ENCODE measurements around the gene FAM47B.

The FAM47B gene

DNA sequence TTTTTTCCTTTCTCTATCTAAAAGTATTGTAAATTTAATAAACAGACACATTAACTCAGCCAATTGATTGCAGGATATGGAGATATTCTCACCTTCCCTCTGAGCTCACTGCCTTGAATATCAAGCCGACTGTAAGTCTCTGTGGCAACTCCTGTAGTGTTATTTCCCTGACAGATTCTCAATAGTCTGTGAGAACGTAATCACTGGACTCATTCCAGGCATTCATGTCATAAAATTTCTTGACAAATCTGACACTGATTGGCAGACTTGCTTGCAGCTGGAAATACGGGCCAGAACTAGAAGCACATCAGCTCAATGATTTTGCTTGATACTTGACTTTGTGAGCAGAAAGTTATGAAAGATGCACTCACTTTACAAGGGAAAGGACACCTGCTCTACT lies 29.6 kb downstream of the FAM47B start:
- Histone ChIP-seq H3K36me3 (ENCODE audit: insufficient read depth, low read length) (no peaks in the 10 kb centered on the region), H3K9ac (ENCODE audit: low read depth, low read length) (no peak overlapping the region), H4K20me1 (ENCODE audit: insufficient read depth, low read length) (no peaks in the 10 kb centered on the region), H3K27me3 (ENCODE audit: insufficient read depth, low read length, poor library complexity) (no peaks in the 10 kb centered on the region), H3K4me1 (ENCODE audit: insufficient read depth, low read length) (no peaks in the 10 kb centered on the region), H3K4me2 (ENCODE audit: insufficient read depth, low read length) (no peak overlapping the region), H3K79me2 (ENCODE audit: insufficient read depth, low read length) (no peaks in the 10 kb centered on the region), H3K9me3 (ENCODE audit: insufficient read depth, low read length, severe bottlenecking) (no peaks in the 10 kb centered on the region), H3K27ac (ENCODE audit: low read length) (no peak overlapping the region), H3K4me3 (ENCODE audit: low read depth in 1 of 2, low read length in 2 of 2) (no peak overlapping the region), H2AFZ (ENCODE audit: low read depth, low read length) (no peak overlapping the region)
- no peak for DNase-seq
- TF ChIP-seq, protein P1, sequence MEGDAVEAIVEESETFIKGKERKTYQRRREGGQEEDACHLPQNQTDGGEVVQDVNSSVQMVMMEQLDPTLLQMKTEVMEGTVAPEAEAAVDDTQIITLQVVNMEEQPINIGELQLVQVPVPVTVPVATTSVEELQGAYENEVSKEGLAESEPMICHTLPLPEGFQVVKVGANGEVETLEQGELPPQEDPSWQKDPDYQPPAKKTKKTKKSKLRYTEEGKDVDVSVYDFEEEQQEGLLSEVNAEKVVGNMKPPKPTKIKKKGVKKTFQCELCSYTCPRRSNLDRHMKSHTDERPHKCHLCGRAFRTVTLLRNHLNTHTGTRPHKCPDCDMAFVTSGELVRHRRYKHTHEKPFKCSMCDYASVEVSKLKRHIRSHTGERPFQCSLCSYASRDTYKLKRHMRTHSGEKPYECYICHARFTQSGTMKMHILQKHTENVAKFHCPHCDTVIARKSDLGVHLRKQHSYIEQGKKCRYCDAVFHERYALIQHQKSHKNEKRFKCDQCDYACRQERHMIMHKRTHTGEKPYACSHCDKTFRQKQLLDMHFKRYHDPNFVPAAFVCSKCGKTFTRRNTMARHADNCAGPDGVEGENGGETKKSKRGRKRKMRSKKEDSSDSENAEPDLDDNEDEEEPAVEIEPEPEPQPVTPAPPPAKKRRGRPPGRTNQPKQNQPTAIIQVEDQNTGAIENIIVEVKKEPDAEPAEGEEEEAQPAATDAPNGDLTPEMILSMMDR (IDR thresholded peaks at IDR 0.05; ENCODE audit: borderline replicate concordance, extremely low read depth, low read length, poor library complexity, severe bottlenecking): no peak
- no peak for TF ChIP-seq EZH2 (IDR thresholded peaks at IDR 0.05; ENCODE audit: borderline replicate concordance, low read depth, low read length, severe bottlenecking)
- no peak for ATAC-seq (ENCODE audit: insufficient read depth, low read depth)

DNA sequence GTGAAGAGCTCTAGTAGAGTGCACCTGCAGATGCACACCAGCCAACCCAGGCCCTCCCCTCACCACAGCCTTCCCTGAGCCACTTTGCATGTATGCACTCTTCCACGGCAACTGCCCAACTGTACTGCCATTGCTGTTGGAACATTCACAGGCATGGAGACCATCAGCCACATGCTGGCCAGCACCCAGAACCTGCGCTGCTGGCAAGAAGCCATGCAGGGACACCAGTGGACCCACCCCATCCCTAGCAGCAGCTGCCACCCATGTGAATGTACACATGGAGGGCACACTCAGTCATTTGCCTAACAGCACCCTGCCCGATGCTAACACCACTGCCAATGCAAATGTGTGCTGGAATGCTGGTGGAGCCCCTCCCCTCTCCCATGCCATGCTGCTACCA lies 35.6 kb downstream of the FAM47B start:
- Histone ChIP-seq H3K27ac (ENCODE audit: low read length) (no peak overlapping the region), H2AFZ (ENCODE audit: low read depth, low read length) (no peak overlapping the region), H3K36me3 (ENCODE audit: insufficient read depth, low read length) (no peaks in the 10 kb centered on the region), H3K79me2 (ENCODE audit: insufficient read depth, low read length) (no peaks in the 10 kb centered on the region), H3K4me1 (ENCODE audit: insufficient read depth, low read length) (no peaks in the 10 kb centered on the region), H3K4me2 (ENCODE audit: insufficient read depth, low read length) (no peak overlapping the region), H3K9me3 (ENCODE audit: insufficient read depth, low read length, severe bottlenecking) (no peaks in the 10 kb centered on the region), H3K9ac (ENCODE audit: low read depth, low read length) (no peak overlapping the region), H3K27me3 (ENCODE audit: insufficient read depth, low read length, poor library complexity) (no peaks in the 10 kb centered on the region), H4K20me1 (ENCODE audit: insufficient read depth, low read length) (no peaks in the 10 kb centered on the region), H3K4me3 (ENCODE audit: low read depth in 1 of 2, low read length in 2 of 2) (no peak overlapping the region)
- no peak for DNase-seq
- TF ChIP-seq EZH2 (IDR thresholded peaks at IDR 0.05; ENCODE audit: borderline replicate concordance, low read depth, low read length, severe bottlenecking): no peak
- TF ChIP-seq, protein P1 (IDR thresholded peaks at IDR 0.05; ENCODE audit: borderline replicate concordance, extremely low read depth, low read length, poor library complexity, severe bottlenecking): no peak
- ATAC-seq (ENCODE audit: insufficient read depth, low read depth): no peak

DNA sequence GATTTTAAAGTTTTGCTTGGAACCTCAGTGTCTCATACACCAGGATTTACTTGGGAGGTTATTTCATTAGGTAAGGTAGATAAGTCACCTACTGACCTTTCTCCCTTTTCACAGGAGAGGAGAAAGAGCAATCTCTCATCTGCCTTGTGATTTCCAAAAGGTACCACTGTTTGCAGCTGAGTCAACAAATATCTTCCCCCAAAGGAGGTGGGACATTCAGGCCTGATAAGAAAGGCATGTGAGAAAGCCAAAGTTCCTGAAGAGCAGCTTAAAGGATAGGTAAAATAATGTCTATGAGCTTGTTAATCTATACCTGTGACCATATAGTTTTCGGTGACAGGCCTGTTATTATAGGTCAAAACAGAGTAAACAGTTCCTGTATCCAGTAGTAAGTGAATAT lies 45.0 kb downstream of the FAM47B start:
- Histone ChIP-seq H4K20me1 (ENCODE audit: insufficient read depth, low read length) (no peaks in the 10 kb centered on the region), H3K27me3 (ENCODE audit: insufficient read depth, low read length, poor library complexity) (no peaks in the 10 kb centered on the region), H3K4me2 (ENCODE audit: insufficient read depth, low read length) (no peak overlapping the region), H3K4me1 (ENCODE audit: insufficient read depth, low read length) (no peaks in the 10 kb centered on the region), H3K27ac (ENCODE audit: low read length) (no peak overlapping the region), H3K9me3 (ENCODE audit: insufficient read depth, low read length, severe bottlenecking) (no peaks in the 10 kb centered on the region), H3K4me3 (ENCODE audit: low read depth in 1 of 2, low read length in 2 of 2) (no peak overlapping the region), H3K36me3 (ENCODE audit: insufficient read depth, low read length) (no peaks in the 10 kb centered on the region), H3K79me2 (ENCODE audit: insufficient read depth, low read length) (no peaks in the 10 kb centered on the region), H2AFZ (ENCODE audit: low read depth, low read length) (no peak overlapping the region), H3K9ac (ENCODE audit: low read depth, low read length) (no peak overlapping the region)
- DNase-seq (no peak), ATAC-seq (ENCODE audit: insufficient read depth, low read depth) (no peak)
- no peak for TF ChIP-seq EZH2 (IDR thresholded peaks at IDR 0.05; ENCODE audit: borderline replicate concordance, low read depth, low read length, severe bottlenecking)
- TF ChIP-seq, protein P1 (IDR thresholded peaks at IDR 0.05; ENCODE audit: borderline replicate concordance, extremely low read depth, low read length, poor library complexity, severe bottlenecking): no peak

All from DND-41 (cell line).